WTC11 (cell line): ENCODE data around the gene DCTN2. TPM values are rescaled to one million over a fixed set of nuclear protein-coding genes. Genes with fewer than 3 reads are reported as not detected.

ENCODE experiments used
- ATAC-seq: fragments of 200-7000 bp; cut with Tn5 transposase; 2 replicates; pipeline ENCODE4 v1.10.0; 2021; ENCODE audit warnings: mild to moderate bottlenecking, moderate library complexity
- CTCF ChIA-PET: fragments of 300-600 bp; sonication (Branson Sonifier 250); formaldehyde crosslinking; loops from one replicate; lab custom pipeline; 2021; ENCODE audit warnings: antibody characterized with exemption; lab: Charles Lee
- POLR2A ChIA-PET: fragments of 350-600 bp; sonication (Branson Sonifier 250); formaldehyde crosslinking; loops from one replicate; lab custom pipeline; 2021; ENCODE audit warnings: antibody characterized with exemption; lab: Charles Lee
- DNase-seq: peaks from one replicate; pipeline ENCODE4 v3.0.0; 2021; ENCODE audit warnings: low spot score
- H3K27ac Mint-ChIP-seq: 2 replicates; pipeline ENCODE4 v1.8.0; 2021; ENCODE audit warnings: mixed read lengths
- H3K27me3 Mint-ChIP-seq: 2 replicates; pipeline ENCODE4 v1.8.0; 2021; ENCODE audit warnings: low read depth, mild to moderate bottlenecking, moderate library complexity, mixed read lengths
- H3K36me3 Mint-ChIP-seq: 2 replicates; pipeline ENCODE4 v1.8.0; 2021; ENCODE audit warnings: mixed read lengths
- H3K4me1 Mint-ChIP-seq: 2 replicates; pipeline ENCODE4 v1.8.0; 2022; ENCODE audit warnings: mixed read lengths
- H3K4me3 Mint-ChIP-seq: 2 replicates; pipeline ENCODE4 v1.8.0; 2021; ENCODE audit warnings: mild to moderate bottlenecking, moderate library complexity, mixed read lengths
- H3K9me3 Mint-ChIP-seq: 2 replicates; pipeline ENCODE4 v1.8.0; 2021; ENCODE audit warnings: mixed read lengths
- ATF6 ChIP-seq: sonication (generic); formaldehyde crosslinking; IDR thresholded peaks from 2 replicates; pipeline ENCODE4 v1.8.1; 2023; ENCODE audit warnings: mild to moderate bottlenecking, missing genetic modification reagents
- E2F4 ChIP-seq: sonication (generic); formaldehyde crosslinking; IDR thresholded peaks from 2 replicates; pipeline ENCODE4 v1.8.1; 2022; ENCODE audit warnings: low read depth, mild to moderate bottlenecking, moderate library complexity, missing genetic modification reagents, borderline replicate concordance
- ELF4 ChIP-seq: sonication (generic); formaldehyde crosslinking; IDR thresholded peaks from 2 replicates; pipeline ENCODE4 v1.8.1; 2022; ENCODE audit warnings: low read depth, mild to moderate bottlenecking, moderate library complexity, missing genetic modification reagents
- ERG ChIP-seq: fragments of 250-450 bp; sonication (Bioruptor Pico); IDR thresholded peaks from 2 replicates; pipeline ENCODE4 v1.8.0; 2021; ENCODE audit warnings: mild to moderate bottlenecking
- ESRRA ChIP-seq: sonication (generic); formaldehyde crosslinking; IDR thresholded peaks from 2 replicates; pipeline ENCODE4 v1.8.1; 2022; ENCODE audit warnings: mild to moderate bottlenecking, missing genetic modification reagents, borderline replicate concordance
- GRHL2 ChIP-seq: fragments of 250-450 bp; sonication (Bioruptor Pico); IDR thresholded peaks from 2 replicates; pipeline ENCODE4 v1.8.0; 2022; ENCODE audit warnings: mild to moderate bottlenecking, moderate library complexity; ENCODE audit not compliant: insufficient replicate concordance, severe bottlenecking
- MAX ChIP-seq: sonication (generic); formaldehyde crosslinking; IDR thresholded peaks from 2 replicates; pipeline ENCODE4 v1.8.0; 2022; ENCODE audit warnings: mild to moderate bottlenecking, missing genetic modification reagents
- MLX ChIP-seq: sonication (generic); formaldehyde crosslinking; IDR thresholded peaks from 2 replicates; pipeline ENCODE4 v1.8.1; 2023; ENCODE audit warnings: mild to moderate bottlenecking, missing genetic modification reagents, moderate library complexity
- NR2C2 ChIP-seq: sonication (generic); formaldehyde crosslinking; IDR thresholded peaks from 2 replicates; pipeline ENCODE4 v1.8.0; 2022; ENCODE audit warnings: mild to moderate bottlenecking, missing genetic modification reagents
- RORB ChIP-seq: fragments of 250-450 bp; sonication (Bioruptor Pico); IDR thresholded peaks from 2 replicates; pipeline ENCODE4 v1.9.0; 2021; ENCODE audit warnings: mild to moderate bottlenecking
- SOX15 ChIP-seq: fragments of 250-450 bp; sonication (Bioruptor Pico); IDR thresholded peaks from 2 replicates; pipeline ENCODE4 v1.9.0; 2021; ENCODE audit warnings: mild to moderate bottlenecking
- TP53 ChIP-seq: sonication (generic); formaldehyde crosslinking; IDR thresholded peaks from 2 replicates; pipeline ENCODE4 v1.8.1; 2023; ENCODE audit warnings: mild to moderate bottlenecking, missing genetic modification reagents
- ZMAT4 ChIP-seq: fragments of 250-450 bp; sonication (Bioruptor Pico); IDR thresholded peaks from 2 replicates; pipeline ENCODE4 v1.9.0; 2021; ENCODE audit warnings: mild to moderate bottlenecking
- ZNF416 ChIP-seq: fragments of 250-450 bp; sonication (Bioruptor Pico); IDR thresholded peaks from 2 replicates; pipeline ENCODE4 v1.9.0; 2021; ENCODE audit warnings: mild to moderate bottlenecking, inconsistent platforms
- ZNF425 ChIP-seq: fragments of 250-450 bp; sonication (Bioruptor Pico); conservative IDR thresholded peaks from 2 replicates; pipeline ENCODE4 v1.9.0; 2021; ENCODE audit warnings: mild to moderate bottlenecking
- ZNF532 ChIP-seq: fragments of 250-450 bp; sonication (Bioruptor Pico); IDR thresholded peaks from 2 replicates; pipeline ENCODE4 v1.9.0; 2021; ENCODE audit warnings: mild to moderate bottlenecking, borderline replicate concordance
- ZNF671 ChIP-seq: fragments of 250-450 bp; sonication (Bioruptor Pico); IDR thresholded peaks from 2 replicates; pipeline ENCODE4 v1.8.0; 2021; ENCODE audit warnings: mild to moderate bottlenecking
- ZSCAN18 ChIP-seq: fragments of 250-450 bp; sonication (Bioruptor Pico); IDR thresholded peaks from 2 replicates; pipeline ENCODE4 v2.1.2; 2022; ENCODE audit warnings: mild to moderate bottlenecking, moderate library complexity
- total RNA-seq: library from RNA; stranded (reverse); gene quantifications from 3 replicates; pipeline ENCODE4 v1.2.3, GENCODE V29; 2021

The DCTN2 gene
- total RNA-seq, 1 experiment from 2014 or later = 93.5 TPM

- no peak for ATAC-seq
- no peak overlapping the region for H3K4me3 Mint-ChIP-seq
- no peak for TF ChIP-seq ZNF671 (CRISPR knock-in tag)
- TF ChIP-seq ZNF425 (CRISPR knock-in tag) = no peak
- no peak for TF ChIP-seq E2F4 (CRISPR knock-in tag)
- TF ChIP-seq ZNF532 (CRISPR knock-in tag) = no peak
- no peak for TF ChIP-seq ZSCAN18
- no peak for TF ChIP-seq TP53 (CRISPR knock-in tag)
- no peak for TF ChIP-seq ERG (CRISPR knock-in tag)
- no peak for TF ChIP-seq MAX
- no peak for TF ChIP-seq ZNF416
- TF ChIP-seq GRHL2 (CRISPR knock-in tag) = no peak
- TF ChIP-seq ESRRA = no peak
- TF ChIP-seq ZMAT4 (CRISPR knock-in tag) = no peak
- no peak for TF ChIP-seq ATF6
- no peak for TF ChIP-seq RORB (CRISPR knock-in tag)
- TF ChIP-seq NR2C2 (CRISPR knock-in tag) = no peak
- no peak for TF ChIP-seq SOX15
- TF ChIP-seq ELF4 (CRISPR knock-in tag) = no peak
- no peak for TF ChIP-seq MLX (CRISPR knock-in tag)
- TF ChIP-seq, all 79 proteins: peak for 0
- H3K36me3 Mint-ChIP-seq = peaks cover 68% of the 10 kb centered on the region
- POLR2A ChIA-PET = interaction anchor here (0.6 to 1.4 kb wide), 4 partner anchors 13 to 1040 kb away, joined by 3 to 8 read pairs (median 4); partner anchors contain the start of gene DTX3
- peak overlapping the region; percentile 43 for H3K27ac Mint-ChIP-seq
- H3K4me1 Mint-ChIP-seq = peaks cover 21% of the 10 kb centered on the region
- H3K9me3 Mint-ChIP-seq = no peaks in the 10 kb centered on the region
- CTCF ChIA-PET = interaction anchor here (1.4 kb wide), 1 partner anchor 67 kb away, joined by 4 read pairs; no protein-coding TSS in a partner anchor
- H3K27me3 Mint-ChIP-seq = peaks cover 3% of the 10 kb centered on the region; the same call in 1 of the 2 replicates
- no peak for DNase-seq
Observed at GRCh38 chr12:57516617-57517153, 30.3 kb downstream of the DCTN2 start.
